Stimulated activated CD4-positive, alpha-beta T cell treated with anti-CD3 and anti-CD28 coated beads, Interleukin-2, amount 100 ng/mL, for 24 hours (primary cell): ENCODE measurements around the gene NNMT.

Experiments
- DNase-seq, 2 donors: peaks; one replicate each; pipeline ENCODE4 v3.0.0-alpha.2; 2020

The NNMT gene

GRCh38 chr11:114285599-114285998 lies 10.6 kb upstream of the NNMT start:
- no peak for DNase-seq

- DNase-seq = no peak
These were observed 10.0 kb upstream of the NNMT start for GRCh38 chr11:114286229-114286628.

GRCh38 chr11:114287154-114287553 lies 9.0 kb upstream of the NNMT start:
- DNase-seq = no peak

GRCh38 chr11:114288136-114288535 lies 8.1 kb upstream of the NNMT start:
- DNase-seq = no peak

- DNase-seq = no peak
These were observed 6.4 kb upstream of the NNMT start for GRCh38 chr11:114289779-114290178.

GRCh38 chr11:114290503-114291235 lies 5.5 kb upstream of the NNMT start:
- DNase-seq = no peak

GRCh38 chr11:114291381-114291780 lies 4.8 kb upstream of the NNMT start:
- no peak for DNase-seq

- DNase-seq = no peak
These were observed 4.1 kb upstream of the NNMT start for GRCh38 chr11:114291842-114292680.

GRCh38 chr11:114293201-114293711 lies 2.9 kb upstream of the NNMT start:
- no peak for DNase-seq

GRCh38 chr11:114296605-114297372 lies 590 bp downstream of the NNMT start:
- DNase-seq = no peak

GRCh38 chr11:114297806-114298709 lies 1.9 kb downstream of the NNMT start:
- DNase-seq = no peak

GRCh38 chr11:114298710-114299109 lies 2.5 kb downstream of the NNMT start:
- no peak for DNase-seq

GRCh38 chr11:114301088-114301487 lies 4.9 kb downstream of the NNMT start:
- DNase-seq = no peak

GRCh38 chr11:114301927-114302326 lies 5.7 kb downstream of the NNMT start:
- no peak for DNase-seq

- no peak for DNase-seq
These were observed 6.5 kb downstream of the NNMT start for GRCh38 chr11:114302663-114303062.

- DNase-seq = no peak
These were observed 7.9 kb downstream of the NNMT start for GRCh38 chr11:114304065-114304464.

- no peak for DNase-seq
These were observed 8.8 kb downstream of the NNMT start for GRCh38 chr11:114304969-114305368.

- no peak for DNase-seq
These were observed 11.5 kb downstream of the NNMT start for GRCh38 chr11:114307524-114308203.

- no peak for DNase-seq
These were observed 12.5 kb downstream of the NNMT start for GRCh38 chr11:114308689-114309089.

GRCh38 chr11:114309517-114309916 lies 13.3 kb downstream of the NNMT start:
- DNase-seq = no peak

GRCh38 chr11:114310095-114310494 lies 13.9 kb downstream of the NNMT start:
- no peak for DNase-seq

GRCh38 chr11:114311946-114312345 lies 15.7 kb downstream of the NNMT start:
- no peak for DNase-seq
